Hepatocyte (in vitro differentiated cells): ENCODE data around the gene STYXL2. TPM values are rescaled to one million over a fixed set of nuclear protein-coding genes. Genes with fewer than 3 reads are reported as not detected.
A peak's percentile ranks its signal among the peaks of the same experiment; 100 is the strongest.

Experiments
- DNase-seq: peaks from one replicate; pipeline ENCODE4 v3.0.0-alpha.2; 2016; ENCODE audit warnings: low spot score
- H2AFZ ChIP-seq: fragments of 200-600 bp; sonication (generic); 2 replicates; pipeline ENCODE4 v1.6.0; 2016; ENCODE audit warnings: antibody characterized with exemption, mild to moderate bottlenecking
- H3K27ac ChIP-seq: fragments of 200-600 bp; sonication (generic); 2 replicates; pipeline ENCODE4 v1.5.1; 2016; ENCODE audit warnings: mild to moderate bottlenecking
- H3K27me3 ChIP-seq: fragments of 200-600 bp; sonication (generic); 2 replicates; pipeline ENCODE4 v1.6.1; 2016
- H3K36me3 ChIP-seq: fragments of 200-600 bp; sonication (generic); replicated peaks from 2 replicates; pipeline ENCODE4 v1.5.1; 2016; ENCODE audit warnings: low read depth; ENCODE audit not compliant: insufficient read depth
- H3K4me1 ChIP-seq: fragments of 200-600 bp; sonication (generic); 2 replicates; pipeline ENCODE4 v1.5.1; 2016; ENCODE audit warnings: mild to moderate bottlenecking, moderate library complexity; ENCODE audit not compliant: insufficient read depth
- H3K4me2 ChIP-seq: fragments of 200-600 bp; sonication (generic); 2 replicates; pipeline ENCODE4 v1.6.0; 2016
- H3K4me3 ChIP-seq: fragments of 200-600 bp; sonication (generic); 2 replicates; pipeline ENCODE4 v1.5.1; 2016; ENCODE audit warnings: mild to moderate bottlenecking
- H3K79me2 ChIP-seq: fragments of 200-600 bp; sonication (generic); 2 replicates; pipeline ENCODE4 v1.6.0; 2017; ENCODE audit warnings: mild to moderate bottlenecking
- H3K9me2 ChIP-seq: fragments of 200-600 bp; sonication (generic); replicated peaks from 2 replicates; pipeline ENCODE4 v1.6.0; 2017; ENCODE audit warnings: mild to moderate bottlenecking; ENCODE audit not compliant: insufficient read depth
- H3K9me3 ChIP-seq: fragments of 200-600 bp; sonication (generic); 2 replicates; pipeline ENCODE4 v1.5.1; 2016; ENCODE audit warnings: low read depth, mild to moderate bottlenecking
- H4K20me1 ChIP-seq: fragments of 200-600 bp; sonication (generic); 2 replicates; pipeline ENCODE4 v1.6.0; 2016; ENCODE audit warnings: mild to moderate bottlenecking; ENCODE audit not compliant: insufficient read depth, poor library complexity, severe bottlenecking
- CTCF ChIP-seq: fragments of 200-600 bp; sonication (generic); IDR thresholded peaks from 2 replicates; pipeline ENCODE4 v1.5.1; 2016; ENCODE audit warnings: antibody characterized with exemption, mild to moderate bottlenecking; ENCODE audit not compliant: poor library complexity
- EZH2 ChIP-seq: fragments of 200-600 bp; sonication (generic); IDR thresholded peaks from 2 replicates; pipeline ENCODE4 v1.6.1; 2016; ENCODE audit warnings: antibody characterized with exemption, mild to moderate bottlenecking, borderline replicate concordance
- EZH2phosphoT487 ChIP-seq: fragments of 200-600 bp; sonication (generic); IDR thresholded peaks from one replicate; pipeline ENCODE4 v1.6.1; 2018; ENCODE audit warnings: antibody characterized with exemption, mild to moderate bottlenecking, low read depth, moderate library complexity; ENCODE audit not compliant: unreplicated experiment, severe bottlenecking
- WGBS: methylation state at CpG from one replicate; pipeline ENCODE4 v1.1.6; 2016; ENCODE audit warnings: low lambda C conversion rate; ENCODE audit errors: missing lambda C conversion rate; 5-methylcytosine and 5-hydroxymethylcytosine counted together
- polyA plus RNA-seq: library from polyadenylated mRNA; unstranded; fragments of >200 nt; fragmentation: Nextera tagmentation; extraction: Ambion mirVana; gene quantifications from 2 replicates; pipeline ENCODE4 v1.2.1, GENCODE V29; 2016
- total RNA-seq: library from RNA; depleted of rRNA; stranded (reverse); fragments of >200 nt; gene quantifications from 2 replicates; pipeline ENCODE4 v1.2.3, GENCODE V29; 2014

Gene STYXL2
- total and polyA plus RNA-seq, 2 experiments from 2014 or later, result 0.07 to 0.40 TPM

- H3K4me2 ChIP-seq, result no peak overlapping the region
- H3K9me2 ChIP-seq, result no peaks in the 10 kb centered on the region
- no peak overlapping the region for H3K4me3 ChIP-seq
- 63% methylated on average over 4 of the region's 4 CpGs for WGBS
- DNase-seq, result no peak
- no peaks in the 10 kb centered on the region for H4K20me1 ChIP-seq
- H3K79me2 ChIP-seq, result no peaks in the 10 kb centered on the region
- H3K27ac ChIP-seq, result peak overlapping the region; percentile 8
- TF ChIP-seq CTCF (no peak), EZH2phosphoT487 (no peak), EZH2 (no peak)
- H2AFZ ChIP-seq, result no peak overlapping the region
- peaks cover 8% of the 10 kb centered on the region for H3K4me1 ChIP-seq
- H3K27me3 ChIP-seq, result no peaks in the 10 kb centered on the region
- no peaks in the 10 kb centered on the region for H3K9me3 ChIP-seq
- H3K36me3 ChIP-seq, result no peaks in the 10 kb centered on the region
Measured at GRCh38 chr1:167106119-167106461, 12.2 kb downstream of the STYXL2 start.

- no peaks in the 10 kb centered on the region for H3K9me2 ChIP-seq
- no peaks in the 10 kb centered on the region for H3K9me3 ChIP-seq
- DNase-seq, result no peak
- no peaks in the 10 kb centered on the region for H3K27me3 ChIP-seq
- peaks cover 8% of the 10 kb centered on the region for H3K4me1 ChIP-seq
- H3K4me3 ChIP-seq, result no peak overlapping the region
- no peak overlapping the region for H3K27ac ChIP-seq
- no peaks in the 10 kb centered on the region for H3K79me2 ChIP-seq
- TF ChIP-seq EZH2phosphoT487 (no peak), CTCF (no peak), EZH2 (no peak)
- H3K4me2 ChIP-seq, result no peak overlapping the region
- no peaks in the 10 kb centered on the region for H4K20me1 ChIP-seq
- no peak overlapping the region for H2AFZ ChIP-seq
- no peaks in the 10 kb centered on the region for H3K36me3 ChIP-seq
Measured at GRCh38 chr1:167107456-167107855, 13.6 kb downstream of the STYXL2 start.

- no peaks in the 10 kb centered on the region for H3K27me3 ChIP-seq
- H2AFZ ChIP-seq, result no peak overlapping the region
- no peak for DNase-seq
- H3K36me3 ChIP-seq, result no peaks in the 10 kb centered on the region
- peaks cover 8% of the 10 kb centered on the region for H3K4me1 ChIP-seq
- no peak overlapping the region for H3K4me2 ChIP-seq
- H3K27ac ChIP-seq, result no peak overlapping the region
- no peak overlapping the region for H3K4me3 ChIP-seq
- no peaks in the 10 kb centered on the region for H4K20me1 ChIP-seq
- H3K79me2 ChIP-seq, result no peaks in the 10 kb centered on the region
- WGBS, result 34% methylated on average over 2 of the region's 2 CpGs
- no peaks in the 10 kb centered on the region for H3K9me3 ChIP-seq
- H3K9me2 ChIP-seq, result no peaks in the 10 kb centered on the region
- no peak for TF ChIP-seq EZH2phosphoT487
- no peak for TF ChIP-seq EZH2
Measured at GRCh38 chr1:167109125-167109524, 15.2 kb downstream of the STYXL2 start.

- H3K4me2 ChIP-seq, result no peak overlapping the region
- TF ChIP-seq CTCF, result no peak
- TF ChIP-seq EZH2, result no peak
- WGBS, result 81% methylated on average over 3 of the region's 3 CpGs
- no peaks in the 10 kb centered on the region for H3K9me2 ChIP-seq
- H3K4me3 ChIP-seq, result no peak overlapping the region
- H3K79me2 ChIP-seq, result no peaks in the 10 kb centered on the region
- no peaks in the 10 kb centered on the region for H4K20me1 ChIP-seq
- no peaks in the 10 kb centered on the region for H3K36me3 ChIP-seq
- no peak overlapping the region for H3K27ac ChIP-seq
- no peaks in the 10 kb centered on the region for H3K27me3 ChIP-seq
- DNase-seq, result no peak
- H3K9me3 ChIP-seq, result no peaks in the 10 kb centered on the region
- peaks cover under 1% of the 10 kb centered on the region for H3K4me1 ChIP-seq
- no peak overlapping the region for H2AFZ ChIP-seq
Measured at GRCh38 chr1:167110586-167110985, 16.7 kb downstream of the STYXL2 start.
